GM12878 (cell line): ENCODE data around the gene RARG. TPM values are rescaled to one million over a fixed set of nuclear protein-coding genes. Genes with fewer than 3 reads are reported as not detected.

ENCODE experiments used
- ATAC-seq: fragments of 200-7000 bp; cut with Tn5 transposase; 3 replicates; pipeline ENCODE4 v1.9.1; 2020; ENCODE audit warnings: mild to moderate bottlenecking, moderate library complexity
- BruUV-seq: library from RNA; stranded (reverse); fragments of 400-500 nt; replicated peaks from 2 replicates; lab custom pipeline; 2021; lab: Mats Ljungman, UMichigan
- CTCF ChIA-PET: fragments of 300-600 bp; sonication (Branson Sonifier 250); formaldehyde crosslinking; extraction: SDS; loops from one replicate; lab custom pipeline; 2021; ENCODE audit warnings: inconsistent platforms; lab: Yijun Ruan, JAX
- POLR2A ChIA-PET: fragments of 350-600 bp; formaldehyde crosslinking; extraction: SDS; loops from one replicate; lab custom pipeline; 2021; ENCODE audit warnings: inconsistent platforms; lab: Charles Lee
- RAD21 ChIA-PET: fragments of 300-600 bp; sonication (Branson Sonifier 250); formaldehyde crosslinking; loops from one replicate; lab custom pipeline; 2023; ENCODE audit warnings: antibody characterized with exemption; ENCODE audit not compliant: unreplicated experiment; lab: Charles Lee
- SMC1A ChIA-PET: fragments of 300-600 bp; sonication (Branson Sonifier 250); formaldehyde crosslinking; loops from one replicate; lab custom pipeline; 2023; ENCODE audit not compliant: unreplicated experiment, uncharacterized antibody; lab: Charles Lee
- DNase-seq: peaks from one replicate; pipeline ENCODE4 v3.0.0-alpha.2; 2011; ENCODE audit warnings: low read depth, low spot score
- FAIRE-seq: peaks from 3 replicates; lab custom pipeline; 2011; peaks lifted over from hg19 to GRCh38; lab: Jason Lieb, UNC
- H2AFZ ChIP-seq: 2 replicates; pipeline ENCODE4 v1.6.0; 2011; ENCODE audit warnings: low read depth, low read length, control low read depth; ENCODE audit not compliant: control insufficient read depth
- H3K27ac ChIP-seq: 2 replicates; pipeline ENCODE4 v1.5.1; 2011; ENCODE audit warnings: control low read depth; ENCODE audit not compliant: control insufficient read depth, insufficient read depth
- H3K27me3 ChIP-seq, 2 experiments: replicated peaks in 1 of 2; 2 replicates each; pipeline versions ENCODE4 v1.6.0 to v1.6.1; 2011; ENCODE audit warnings: low read length in 1 of 2; ENCODE audit not compliant: control insufficient read depth in 2 of 2, insufficient read depth in 2 of 2
- H3K36me3 ChIP-seq, 2 experiments: 2 replicates each; pipeline ENCODE4 v1.5.1; 2011; ENCODE audit warnings: low read length in 1 of 2; ENCODE audit not compliant: control insufficient read depth in 2 of 2, insufficient read depth in 2 of 2
- H3K4me1 ChIP-seq: 2 replicates; pipeline ENCODE4 v1.6.1; 2011; ENCODE audit warnings: mild to moderate bottlenecking, low read length, moderate library complexity, mixed read lengths; ENCODE audit not compliant: control insufficient read depth, insufficient read depth
- H3K4me2 ChIP-seq: 2 replicates; pipeline ENCODE4 v1.6.0; 2011; ENCODE audit warnings: control low read depth; ENCODE audit not compliant: control insufficient read depth, insufficient read depth
- H3K4me3 ChIP-seq: fragments of 200-600 bp; sonication (generic); 2 replicates; pipeline ENCODE4 v1.5.1; 2016
- H3K79me2 ChIP-seq: 2 replicates; pipeline ENCODE4 v1.6.0; 2011; ENCODE audit warnings: low read length; ENCODE audit not compliant: control insufficient read depth, insufficient read depth
- H3K9ac ChIP-seq: 2 replicates; pipeline ENCODE4 v1.8.0; 2011; ENCODE audit warnings: low read length, control low read depth, mixed read lengths; ENCODE audit not compliant: control insufficient read depth, insufficient read depth
- H3K9me3 ChIP-seq: replicated peaks from 3 replicates; pipeline ENCODE4 v1.5.1; 2011; ENCODE audit warnings: mild to moderate bottlenecking, low read length; ENCODE audit not compliant: control insufficient read depth, insufficient read depth
- H4K20me1 ChIP-seq: 2 replicates; pipeline ENCODE4 v1.6.0; 2011; ENCODE audit not compliant: control insufficient read depth, insufficient read depth
- BCL11A ChIP-seq: IDR thresholded peaks from 2 replicates; pipeline ENCODE4 v1.6.1; 2011; ENCODE audit warnings: low read depth, low read length
- CHD2 ChIP-seq: IDR thresholded peaks from 2 replicates; pipeline ENCODE4 v1.6.1; 2011; ENCODE audit warnings: low read depth, low read length, improper control_type of control experiment, borderline replicate concordance
- MTA2 ChIP-seq: fragments of 450-650 bp; IDR thresholded peaks from 2 replicates; pipeline ENCODE4 v1.6.1; 2016; ENCODE audit warnings: low read depth, mild to moderate bottlenecking, moderate library complexity
- NR2C2 ChIP-seq: IDR thresholded peaks from 2 replicates; pipeline ENCODE4 v1.6.1; 2011; ENCODE audit warnings: borderline replicate concordance, low read depth; ENCODE audit not compliant: control insufficient read depth, insufficient read length
- PKNOX1 ChIP-seq: fragments of 450-650 bp; IDR thresholded peaks from 2 replicates; pipeline ENCODE4 v1.6.1; 2016; ENCODE audit warnings: mild to moderate bottlenecking
- SRF ChIP-seq, 2 experiments: IDR thresholded peaks; 2 replicates each; pipeline ENCODE4 v1.6.1; 2011; ENCODE audit warnings: low read depth in 2 of 2, low read length in 2 of 2, mild to moderate bottlenecking in 1 of 2, moderate library complexity in 1 of 2
- TCF12 ChIP-seq: IDR thresholded peaks from 2 replicates; pipeline ENCODE4 v1.6.1; 2011; ENCODE audit warnings: low read depth, mild to moderate bottlenecking, low read length
- ZNF274 ChIP-seq: IDR thresholded peaks from one replicate; pipeline ENCODE4 v1.8.0; 2011; ENCODE audit not compliant: insufficient read length, insufficient read depth
- WGBS: methylation state at CpG from one replicate; pipeline ENCODE4 v1.1.6; 2016; ENCODE audit warnings: low lambda C conversion rate; ENCODE audit not compliant: insufficient replicate concordance, insufficient coverage; ENCODE audit errors: missing lambda C conversion rate; 5-methylcytosine and 5-hydroxymethylcytosine counted together
- in situ Hi-C: fragments of 300-500 bp; cut with MboI; formaldehyde crosslinking; loops from 9 replicates; pipeline ENCODE4 v1.14.3; 2018; ENCODE audit warnings: mixed read lengths
- intact Hi-C: fragments of 100-400 bp; cut with micrococcal nuclease; formaldehyde crosslinking; loops from one replicate; pipeline ENCODE4 v1.14.2; 2022; ENCODE audit not compliant: unreplicated experiment
- polyA plus RNA-seq, 11 experiments: library from polyadenylated mRNA; depleted of rRNA in 4 of 11; unstranded in 6 of 11; stranded (reverse) in 5 of 11; fragments of >200 nt; fragmentation: Nextera tagmentation in 4 of 11; fragmentation: Illumina TruSeq in 1 of 11; extraction: Ambion mirVana in 4 of 11; extraction: Trizol in 1 of 11; gene quantifications; 1 replicate in 1 of 11; 2 replicates in 10 of 11; pipeline versions ENCODE4 v1.2.1 to v1.2.3, GENCODE V29; 2011 to 2016; ENCODE audit warnings: inconsistent platforms in 2 of 11, missing spikeins in 2 of 11, low read depth in 1 of 11
- total RNA-seq, 4 experiments: library from RNA; depleted of rRNA in 3 of 4; stranded (reverse); fragments of >200 nt in 3 of 4; fragmentation: Illumina TruSeq in 1 of 4; extraction: Trizol in 1 of 4; gene quantifications; 2 replicates each; pipeline versions ENCODE4 v1.2.1 to v1.2.3, GENCODE V29; 2013 to 2021

Gene RARG
- total and polyA plus RNA-seq, 10 of the 15 experiments (the other 5 are each of a cell fraction or from before 2014, with no cell fraction given) = 0.27 to 8.1 (median 4.1) TPM

GRCh38 chr12:53245286-53245685 is 13.3 kb upstream of the RARG start:
- intact Hi-C loops = no loop called here
- peaks cover 0 to 3% of the 10 kb centered on the region in 2 experiments; a peak in 1 of 4 replicates for H3K27me3 ChIP-seq
- CTCF ChIA-PET = interaction anchor here (0.6 to 7.2 kb wide), 4 partner anchors 22 to 86 kb away, joined by 3 to 49 read pairs (median 3); partner anchors contain the start of gene PFDN5
- H4K20me1 ChIP-seq = no peaks in the 10 kb centered on the region
- no peaks in the 10 kb centered on the region for H3K36me3 ChIP-seq
- WGBS = 35% methylated on average over 3 of the region's 3 CpGs
- ATAC-seq (no peak), FAIRE-seq (no peak)
- no peak overlapping the region for H3K27ac ChIP-seq
- no peak overlapping the region for H3K4me3 ChIP-seq
- TF ChIP-seq PKNOX1 = no peak
- no peak for TF ChIP-seq NR2C2
- no peak for TF ChIP-seq CHD2
- TF ChIP-seq SRF (IDR thresholded peaks at IDR 0.05; ENCODE audit: low read depth in 2 of 2, low read length in 2 of 2) = no peak
- no peak for TF ChIP-seq BCL11A
- TF ChIP-seq TCF12 = no peak
- TF ChIP-seq ZNF274 = no peak
- no peak for TF ChIP-seq MTA2
- TF ChIP-seq, all 136 proteins: peak for 0
- in situ Hi-C loops = no loop called here
- Histone ChIP-seq H2AFZ (no peak overlapping the region), H3K4me1 (peaks cover 6% of the 10 kb centered on the region), H3K79me2 (no peaks in the 10 kb centered on the region), H3K4me2 (no peak overlapping the region), H3K9me3 (no peaks in the 10 kb centered on the region), H3K9ac (no peak overlapping the region)
- ChIA-PET SMC1A (interaction anchor here (0.8 to 3.3 kb wide), 4 partner anchors 22 to 33 kb away, joined by 3 to 16 read pairs (median 8); partner anchors contain the start of gene ESPL1), RAD21 (interaction anchor here (1.0 to 1.4 kb wide), 4 partner anchors 28 to 86 kb away, joined by 3 to 4 read pairs (median 4); no protein-coding TSS in a partner anchor), POLR2A (interaction anchor here (0.6 to 0.7 kb wide), 3 partner anchors 40 to 138 kb away, joined by 3 to 7 read pairs (median 4); no protein-coding TSS in a partner anchor)
- no TSS peak for BruUV-seq
- DNase-seq = no peak
